ENCODE results near the gene TENM4.

Gene TENM4

DNA sequence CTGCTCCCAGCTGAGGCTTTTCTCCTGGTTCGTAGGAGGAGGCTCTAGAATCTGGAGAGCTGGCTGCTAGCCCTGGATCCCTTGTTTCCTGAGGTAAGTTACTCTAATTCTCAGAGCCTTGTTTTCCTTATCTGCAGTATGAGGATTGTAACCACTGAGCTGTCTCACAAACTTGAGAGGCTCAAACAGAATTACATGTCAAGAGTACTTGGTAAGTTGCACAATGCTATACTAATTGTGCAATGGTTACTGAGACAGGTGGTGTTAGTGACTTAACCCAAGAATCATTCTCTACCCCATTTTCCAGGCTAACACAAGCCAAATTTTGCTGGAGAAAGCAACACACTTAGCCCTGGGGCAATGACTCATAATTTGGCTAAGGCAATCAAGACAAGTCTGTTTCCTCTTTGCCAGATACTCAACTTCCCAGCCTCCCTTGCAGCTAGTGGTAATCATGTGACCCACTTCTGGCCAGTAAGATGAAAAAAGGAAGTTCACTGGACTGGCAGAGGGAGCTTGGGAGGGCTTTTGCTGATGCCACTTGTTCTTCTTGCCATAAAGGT is 348.0 kb downstream of the TENM4 start:
- TF ChIP-seq, protein P1, sequence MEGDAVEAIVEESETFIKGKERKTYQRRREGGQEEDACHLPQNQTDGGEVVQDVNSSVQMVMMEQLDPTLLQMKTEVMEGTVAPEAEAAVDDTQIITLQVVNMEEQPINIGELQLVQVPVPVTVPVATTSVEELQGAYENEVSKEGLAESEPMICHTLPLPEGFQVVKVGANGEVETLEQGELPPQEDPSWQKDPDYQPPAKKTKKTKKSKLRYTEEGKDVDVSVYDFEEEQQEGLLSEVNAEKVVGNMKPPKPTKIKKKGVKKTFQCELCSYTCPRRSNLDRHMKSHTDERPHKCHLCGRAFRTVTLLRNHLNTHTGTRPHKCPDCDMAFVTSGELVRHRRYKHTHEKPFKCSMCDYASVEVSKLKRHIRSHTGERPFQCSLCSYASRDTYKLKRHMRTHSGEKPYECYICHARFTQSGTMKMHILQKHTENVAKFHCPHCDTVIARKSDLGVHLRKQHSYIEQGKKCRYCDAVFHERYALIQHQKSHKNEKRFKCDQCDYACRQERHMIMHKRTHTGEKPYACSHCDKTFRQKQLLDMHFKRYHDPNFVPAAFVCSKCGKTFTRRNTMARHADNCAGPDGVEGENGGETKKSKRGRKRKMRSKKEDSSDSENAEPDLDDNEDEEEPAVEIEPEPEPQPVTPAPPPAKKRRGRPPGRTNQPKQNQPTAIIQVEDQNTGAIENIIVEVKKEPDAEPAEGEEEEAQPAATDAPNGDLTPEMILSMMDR (IDR thresholded peaks at IDR 0.05; ENCODE audit: low read depth, low read length, missing control alignments), result no peak
- DNase-seq (ENCODE audit: low read depth), result no peak
- H3K4me3 ChIP-seq (ENCODE audit: low read depth, low read length), result no peak overlapping the region

DNA sequence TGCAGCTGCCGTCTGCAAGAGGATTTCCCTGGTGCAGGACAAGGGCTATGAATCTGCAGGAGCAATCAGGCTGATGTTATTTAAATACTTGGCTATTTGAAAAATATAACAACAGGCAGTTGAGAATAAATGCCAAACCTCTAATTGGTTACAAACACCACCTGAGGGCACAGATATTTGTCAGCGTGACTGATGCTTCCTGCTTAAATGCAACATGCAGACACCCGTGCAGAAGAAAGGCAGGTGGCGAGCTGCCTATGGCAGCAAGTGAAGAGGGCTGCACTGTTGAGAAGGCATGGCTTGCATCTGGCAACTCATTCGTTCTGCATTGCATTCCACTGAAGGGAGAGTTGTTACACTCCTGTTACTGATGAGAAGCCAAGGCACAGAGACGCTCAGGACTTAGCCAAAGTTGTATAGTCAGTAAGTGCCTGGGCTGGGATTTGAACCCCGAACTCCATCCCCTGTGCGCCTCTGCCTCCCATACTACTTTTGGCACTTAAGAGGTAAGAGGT is 350.6 kb downstream of the TENM4 start:
- TF ChIP-seq, protein P1 (IDR thresholded peaks at IDR 0.05; ENCODE audit: low read depth, low read length, missing control alignments), result no peak
- H3K4me3 ChIP-seq (ENCODE audit: low read depth, low read length), result no peak overlapping the region
- DNase-seq (ENCODE audit: low read depth), result no peak

DNA sequence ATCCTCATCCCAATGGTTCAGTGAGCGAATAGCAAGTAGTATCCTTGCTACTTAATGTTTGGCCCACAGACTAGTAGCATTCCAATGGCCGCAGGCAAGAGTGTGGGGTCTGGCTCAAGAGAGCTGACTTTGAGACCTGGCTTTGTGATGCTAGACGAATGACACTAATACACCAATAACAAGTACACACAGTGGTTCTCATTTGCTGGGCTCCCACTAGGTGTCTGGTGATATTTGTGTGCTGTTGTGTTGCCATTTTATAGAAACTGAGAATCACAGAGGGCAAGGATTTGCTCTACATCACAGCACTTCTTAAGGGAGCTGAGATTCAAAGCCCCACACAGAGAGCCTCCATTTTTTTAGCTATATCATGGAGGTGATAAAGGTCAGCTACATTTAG is 351.2 kb downstream of the TENM4 start:
- TF ChIP-seq, protein P1 (IDR thresholded peaks at IDR 0.05; ENCODE audit: low read depth, low read length, missing control alignments), result no peak
- no peak for DNase-seq (ENCODE audit: low read depth)
- H3K4me3 ChIP-seq (ENCODE audit: low read depth, low read length), result no peak overlapping the region

DNA sequence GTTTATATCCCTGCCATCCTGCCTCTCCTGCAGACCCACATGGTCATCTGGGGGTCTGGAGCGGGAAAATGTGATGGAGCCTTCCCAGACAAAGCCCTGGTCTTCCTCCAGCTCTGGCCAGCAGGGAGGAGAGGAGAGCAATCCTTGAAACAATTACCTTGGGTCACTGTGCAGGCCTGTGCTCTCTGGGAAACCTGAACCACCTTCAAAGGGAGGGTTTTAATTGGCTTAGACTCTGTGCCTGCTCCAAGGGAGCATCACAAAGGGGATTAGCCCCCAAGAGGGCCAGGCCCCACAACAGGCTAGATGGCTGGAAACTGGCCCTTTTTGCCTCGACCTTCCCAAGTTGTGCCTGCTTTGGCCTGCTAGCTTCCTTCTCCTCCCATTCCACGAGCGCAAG is 351.9 kb downstream of the TENM4 start:
- TF ChIP-seq, protein P1 (IDR thresholded peaks at IDR 0.05; ENCODE audit: low read depth, low read length, missing control alignments), result no peak
- DNase-seq (ENCODE audit: low read depth), result no peak
- H3K4me3 ChIP-seq (ENCODE audit: low read depth, low read length), result no peak overlapping the region

DNA sequence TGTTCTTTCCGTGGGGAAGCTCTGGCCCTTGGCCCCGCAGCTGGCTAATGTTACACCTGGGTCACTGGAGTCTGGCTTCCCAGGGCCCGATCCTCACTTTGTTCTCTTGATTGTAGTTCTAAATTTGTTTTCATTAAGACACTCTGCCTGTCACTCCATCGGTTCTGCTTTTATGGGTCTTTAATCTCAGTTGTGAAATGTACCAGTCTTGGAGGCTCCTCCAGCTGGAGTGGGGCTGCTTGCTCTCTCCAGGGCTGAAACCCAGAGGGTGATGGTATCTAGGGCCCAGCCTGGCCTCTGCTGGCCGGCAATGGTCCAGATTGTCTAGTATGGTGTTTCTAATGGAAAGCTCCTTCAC is 352.9 kb downstream of the TENM4 start:
- H3K4me3 ChIP-seq (ENCODE audit: low read depth, low read length), result no peak overlapping the region
- no peak for DNase-seq (ENCODE audit: low read depth)
- TF ChIP-seq, protein P1 (IDR thresholded peaks at IDR 0.05; ENCODE audit: low read depth, low read length, missing control alignments), result no peak

DNA sequence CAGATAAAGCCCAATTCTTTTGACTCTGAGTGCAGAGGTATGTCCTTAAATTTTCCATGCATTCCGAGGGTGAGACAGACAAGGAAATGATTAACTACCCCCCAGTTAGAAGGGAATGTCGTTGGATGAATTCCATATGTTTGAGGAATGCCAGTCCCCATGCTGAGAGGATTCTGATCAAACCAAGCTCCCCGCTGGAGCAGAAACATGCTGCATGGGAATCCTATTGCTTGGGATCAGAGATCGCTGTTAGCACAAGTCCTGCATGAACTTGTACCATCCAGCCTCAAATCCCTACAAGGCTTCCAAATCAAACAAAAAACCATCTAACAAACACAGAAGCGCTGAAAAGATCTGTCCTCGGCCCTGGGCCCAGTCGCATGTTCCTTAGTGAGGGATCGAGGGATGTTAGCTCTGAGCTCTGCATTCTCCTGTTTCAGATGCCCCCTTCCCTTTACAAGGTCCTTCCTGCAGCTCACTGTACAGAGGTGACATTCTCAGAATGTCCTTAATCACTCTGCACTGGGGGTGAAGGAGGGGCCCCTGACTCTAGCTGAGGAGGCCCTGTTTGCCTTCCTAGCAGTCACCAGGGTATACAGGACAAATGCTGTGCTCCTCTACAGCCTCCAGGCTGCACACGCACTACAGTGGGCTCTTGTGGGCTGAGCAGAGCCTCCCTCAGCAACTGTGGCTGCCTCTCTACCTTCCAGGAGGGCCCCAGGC is 353.4 kb downstream of the TENM4 start:
- TF ChIP-seq, protein P1 (IDR thresholded peaks at IDR 0.05; ENCODE audit: low read depth, low read length, missing control alignments), result no peak
- DNase-seq (ENCODE audit: low read depth), result no peak
- no peak overlapping the region for H3K4me3 ChIP-seq (ENCODE audit: low read depth, low read length)

DNA sequence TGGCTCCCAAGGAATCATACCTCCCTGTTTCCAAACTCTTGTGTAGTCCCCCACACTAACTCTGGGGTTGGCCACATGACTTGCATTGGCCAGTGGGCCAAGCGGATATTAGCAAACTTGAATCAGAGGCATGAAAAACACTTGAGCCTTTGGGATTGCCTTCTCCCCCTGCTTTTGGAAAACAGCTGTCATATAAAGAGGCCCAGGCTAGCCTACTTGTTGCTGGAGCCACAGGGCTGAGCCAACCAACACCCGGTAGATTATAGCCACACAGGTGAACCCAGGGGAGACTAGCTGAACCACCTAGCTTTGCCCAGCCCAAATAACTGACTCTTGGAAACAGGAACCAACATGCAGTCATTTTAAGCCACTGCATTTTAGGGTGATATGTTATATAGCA is 354.8 kb downstream of the TENM4 start:
- no peak for DNase-seq (ENCODE audit: low read depth)
- TF ChIP-seq, protein P1 (IDR thresholded peaks at IDR 0.05; ENCODE audit: low read depth, low read length, missing control alignments), result no peak
- no peak overlapping the region for H3K4me3 ChIP-seq (ENCODE audit: low read depth, low read length)
